Nephron (organoid): ENCODE measurements around the gene CECR2.

ENCODE experiments used
- H3K27ac Mint-ChIP-seq, 3 experiments: 2 replicates each; pipeline ENCODE4 v1.8.0; 2020; ENCODE audit warnings: mixed read lengths in 3 of 3, mild to moderate bottlenecking in 2 of 3, moderate library complexity in 1 of 3
- H3K27me3 Mint-ChIP-seq: 2 replicates; pipeline ENCODE4 v1.8.0; 2021; ENCODE audit warnings: low read depth, mild to moderate bottlenecking, moderate library complexity, mixed read lengths
- H3K36me3 Mint-ChIP-seq: 2 replicates; pipeline ENCODE4 v1.8.0; 2020; ENCODE audit warnings: low read depth, mixed read lengths
- H3K4me1 Mint-ChIP-seq: 2 replicates; pipeline ENCODE4 v1.8.0; 2020; ENCODE audit warnings: mixed read lengths
- H3K4me3 Mint-ChIP-seq, 3 experiments: 2 replicates each; pipeline ENCODE4 v1.8.0; 2020; ENCODE audit warnings: mild to moderate bottlenecking in 3 of 3, mixed read lengths in 3 of 3, moderate library complexity in 2 of 3
- H3K9me3 Mint-ChIP-seq: 2 replicates; pipeline ENCODE4 v1.8.0; 2020; ENCODE audit warnings: mixed read lengths
- CTCF ChIP-seq, 3 experiments: fragments of 200-600 bp; sonication (generic); IDR thresholded peaks; one replicate each; pipeline ENCODE4 v1.5.0; 2021; ENCODE audit warnings: antibody characterized with exemption in 3 of 3; ENCODE audit not compliant: unreplicated experiment in 3 of 3

Gene CECR2

GRCh38 chr22:17489101-17489500 is 119.8 kb downstream of the CECR2 start:
- Mint-ChIP-seq H3K4me1 (peaks cover 21% of the 10 kb centered on the region), H3K36me3 (peaks cover 18% of the 10 kb centered on the region), H3K27me3 (peaks cover 3% of the 10 kb centered on the region), H3K4me3 (no peak overlapping the region), H3K9me3 (no peaks in the 10 kb centered on the region), H3K27ac (no peak overlapping the region)
- no peak for TF ChIP-seq CTCF (IDR thresholded peaks at IDR 0.05; ENCODE audit: unreplicated experiment in 3 of 3)

GRCh38 chr22:17491090-17491640 is 121.9 kb downstream of the CECR2 start:
- Mint-ChIP-seq H3K9me3 (no peaks in the 10 kb centered on the region), H3K27me3 (peaks cover 3% of the 10 kb centered on the region), H3K4me1 (peaks cover 16% of the 10 kb centered on the region), H3K4me3 (no peak overlapping the region), H3K36me3 (peaks cover 18% of the 10 kb centered on the region), H3K27ac (no peak overlapping the region)
- no peak for TF ChIP-seq CTCF (IDR thresholded peaks at IDR 0.05; ENCODE audit: unreplicated experiment in 3 of 3)

- no peak overlapping the region for H3K4me3 Mint-ChIP-seq
- peaks cover 22% of the 10 kb centered on the region for H3K36me3 Mint-ChIP-seq
Measured at GRCh38 chr22:17492247-17492646, 123.0 kb downstream of the CECR2 start.

GRCh38 chr22:17493419-17493981 is 124.2 kb downstream of the CECR2 start:
- no peak for TF ChIP-seq CTCF (IDR thresholded peaks at IDR 0.05; ENCODE audit: unreplicated experiment in 3 of 3)
- H3K27ac Mint-ChIP-seq: peak overlapping the region in 1 of 3 experiments; percentile 17
- H3K36me3 Mint-ChIP-seq: peaks cover 31% of the 10 kb centered on the region
- no peaks in the 10 kb centered on the region for H3K9me3 Mint-ChIP-seq
- peaks cover 13% of the 10 kb centered on the region for H3K4me1 Mint-ChIP-seq
- H3K4me3 Mint-ChIP-seq: no peak overlapping the region
- H3K27me3 Mint-ChIP-seq: no peaks in the 10 kb centered on the region

More at GRCh38 chr22:17492247-17492646, 123.0 kb downstream of the CECR2 start:
- H3K4me1 Mint-ChIP-seq: peaks cover 13% of the 10 kb centered on the region
- no peaks in the 10 kb centered on the region for H3K9me3 Mint-ChIP-seq
- peak overlapping the region; percentile 43 to 74 (median 51) for H3K27ac Mint-ChIP-seq
- TF ChIP-seq CTCF (IDR thresholded peaks at IDR 0.05; ENCODE audit: unreplicated experiment in 3 of 3): no peak
- H3K27me3 Mint-ChIP-seq: no peaks in the 10 kb centered on the region

- no peaks in the 10 kb centered on the region for H3K27me3 Mint-ChIP-seq
- H3K27ac Mint-ChIP-seq: no peak overlapping the region
- TF ChIP-seq CTCF (IDR thresholded peaks at IDR 0.05; ENCODE audit: unreplicated experiment in 3 of 3): no peak
- H3K36me3 Mint-ChIP-seq: peaks cover 25% of the 10 kb centered on the region
- no peak overlapping the region for H3K4me3 Mint-ChIP-seq
- no peaks in the 10 kb centered on the region for H3K9me3 Mint-ChIP-seq
- H3K4me1 Mint-ChIP-seq: peaks cover 6% of the 10 kb centered on the region
Measured at GRCh38 chr22:17496841-17497240, 127.6 kb downstream of the CECR2 start.

- Mint-ChIP-seq H3K27ac (no peak overlapping the region), H3K36me3 (peaks cover 37% of the 10 kb centered on the region), H3K4me1 (no peaks in the 10 kb centered on the region), H3K4me3 (no peak overlapping the region), H3K9me3 (no peaks in the 10 kb centered on the region), H3K27me3 (no peaks in the 10 kb centered on the region)
- TF ChIP-seq CTCF (IDR thresholded peaks at IDR 0.05; ENCODE audit: unreplicated experiment in 3 of 3): peak; percentile 67 to 78 (median 75)
Measured at GRCh38 chr22:17501679-17502285, 132.5 kb downstream of the CECR2 start.
